CD8-positive, alpha-beta memory T cell (primary cell): ENCODE data around the gene IGF2R. TPM values are rescaled to one million over a fixed set of nuclear protein-coding genes. Genes with fewer than 3 reads are reported as not detected.

ENCODE experiments used
- CTCF ChIA-PET: fragments of 350-600 bp; sonication (Branson Sonifier 250); formaldehyde crosslinking; loops from one replicate; lab custom pipeline; 2021; ENCODE audit warnings: antibody characterized with exemption; lab: Charles Lee
- POLR2A ChIA-PET: fragments of 350-600 bp; sonication (Branson Sonifier 250); formaldehyde crosslinking; loops from one replicate; lab custom pipeline; 2021; ENCODE audit warnings: antibody characterized with exemption; lab: Charles Lee
- DNase-seq, 5 donors: peaks; one replicate each; pipeline versions ENCODE4 v3.0.0 to v3.0.0-alpha.2; 2020 to 2022; ENCODE audit warnings: mixed read lengths in 1 of 5
- H3K27ac ChIP-seq: one replicate; pipeline ENCODE4 v1.7.0; 2013; ENCODE audit warnings: low read depth, mild to moderate bottlenecking, low read length, moderate library complexity
- H3K27me3 ChIP-seq: 2 replicates; pipeline ENCODE4 v1.7.0; 2013; ENCODE audit warnings: low read length, mild to moderate bottlenecking; ENCODE audit not compliant: insufficient read depth, poor library complexity, severe bottlenecking
- H3K36me3 ChIP-seq: 2 replicates; pipeline ENCODE4 v1.7.0; 2013; ENCODE audit warnings: mild to moderate bottlenecking, low read length, moderate library complexity; ENCODE audit not compliant: insufficient read depth
- H3K4me1 ChIP-seq: 2 replicates; pipeline ENCODE4 v1.7.0; 2013; ENCODE audit warnings: mild to moderate bottlenecking, low read length, moderate library complexity; ENCODE audit not compliant: insufficient read depth
- H3K4me3 ChIP-seq: 2 replicates; pipeline ENCODE4 v1.7.0; 2013; ENCODE audit warnings: mild to moderate bottlenecking, low read length
- H3K9me3 ChIP-seq: 2 replicates; pipeline ENCODE4 v1.7.0; 2013; ENCODE audit warnings: mild to moderate bottlenecking, low read length
- H3K27ac Mint-ChIP-seq, 8 donors: one replicate each; pipeline ENCODE4 v1.8.0; 2020 to 2021; ENCODE audit warnings: mixed read lengths in 8 of 8, mild to moderate bottlenecking in 6 of 8, inconsistent platforms in 3 of 8, moderate library complexity in 3 of 8
- H3K27me3 Mint-ChIP-seq, 2 donors: one replicate each; pipeline ENCODE4 v1.8.0; 2020 to 2021; ENCODE audit warnings: mixed read lengths in 2 of 2, mild to moderate bottlenecking in 1 of 2, moderate library complexity in 1 of 2
- H3K36me3 Mint-ChIP-seq, 3 donors: one replicate each; pipeline ENCODE4 v1.8.0; 2020 to 2021; ENCODE audit warnings: mixed read lengths in 3 of 3, inconsistent platforms in 1 of 3, mild to moderate bottlenecking in 1 of 3
- H3K4me1 Mint-ChIP-seq, 3 donors: one replicate each; pipeline ENCODE4 v1.8.0; 2020 to 2021; ENCODE audit warnings: mixed read lengths in 3 of 3, inconsistent platforms in 1 of 3, mild to moderate bottlenecking in 1 of 3
- H3K4me3 Mint-ChIP-seq, 7 donors: one replicate each; pipeline ENCODE4 v1.8.0; 2020 to 2021; ENCODE audit warnings: mixed read lengths in 7 of 7, mild to moderate bottlenecking in 6 of 7, moderate library complexity in 4 of 7, inconsistent platforms in 2 of 7
- H3K9me3 Mint-ChIP-seq, 5 donors: one replicate each; pipeline ENCODE4 v1.8.0; 2020 to 2022; ENCODE audit warnings: mixed read lengths in 5 of 5, mild to moderate bottlenecking in 3 of 5, moderate library complexity in 2 of 5, inconsistent platforms in 1 of 5
- polyA plus RNA-seq: library from polyadenylated mRNA; unstranded; fragments of 300-500 nt; fragmentation: Illumina TruSeq; gene quantifications from one replicate; pipeline ENCODE4 v1.2.3, GENCODE V29; 2021
- total RNA-seq, 2 experiments: library from RNA; stranded (reverse); gene quantifications; one replicate each; pipeline ENCODE4 v1.2.3, GENCODE V29; 2021

IGF2R gene
- total and polyA plus RNA-seq, 3 experiments from 2014 or later = 27.5 to 93.7 (median 91.4) TPM

GRCh38 chr6:159972506-159973268, 3.8 kb downstream of the IGF2R start:
- H3K27me3 Mint-ChIP-seq = peaks cover 0 to 2% of the 10 kb centered on the region in 2 donors
- Histone ChIP-seq H3K36me3 (no peaks in the 10 kb centered on the region), H3K4me1 (peaks cover 68% of the 10 kb centered on the region), H3K27ac (peak overlapping the region; percentile 1), H3K9me3 (no peaks in the 10 kb centered on the region), H3K4me3 (no peak overlapping the region), H3K27me3 (no peaks in the 10 kb centered on the region)
- POLR2A ChIA-PET = no interaction called here
- H3K9me3 Mint-ChIP-seq = no peaks in the 10 kb centered on the region
- H3K4me3 Mint-ChIP-seq = peak overlapping the region; percentile 4 to 73 (median 61)
- peaks cover 77 to 83% (median 81%) of the 10 kb centered on the region in 3 donors for H3K4me1 Mint-ChIP-seq
- CTCF ChIA-PET = no interaction called here
- H3K36me3 Mint-ChIP-seq = peaks cover 0 to 5% (median 0%) of the 10 kb centered on the region in 3 donors
- no peak for DNase-seq
- H3K27ac Mint-ChIP-seq = peak overlapping the region; percentile 61 to 98 (median 78)

- no peaks in the 10 kb centered on the region for H3K9me3 Mint-ChIP-seq
- Histone ChIP-seq H3K36me3 (no peaks in the 10 kb centered on the region), H3K4me3 (no peak overlapping the region), H3K9me3 (no peaks in the 10 kb centered on the region), H3K4me1 (peaks cover 71% of the 10 kb centered on the region), H3K27me3 (no peaks in the 10 kb centered on the region), H3K27ac (no peak overlapping the region)
- H3K27me3 Mint-ChIP-seq = peaks cover 0 to 2% of the 10 kb centered on the region in 2 donors
- no peak for DNase-seq
- ChIA-PET POLR2A (interaction anchor here (1.2 kb wide), 1 partner anchor 9 kb away, joined by 4 read pairs; no protein-coding TSS in a partner anchor), CTCF (interaction anchor here (0.7 to 1.4 kb wide), 3 partner anchors 9 to 483 kb away, joined by 3 to 5 read pairs (median 3); no protein-coding TSS in a partner anchor)
- peaks cover 82 to 87% (median 86%) of the 10 kb centered on the region in 3 donors for H3K4me1 Mint-ChIP-seq
- H3K36me3 Mint-ChIP-seq = peaks cover 0 to 5% (median 0%) of the 10 kb centered on the region in 3 donors
- peak overlapping the region in 4 of 7 donors; percentile 26 to 73 (median 62) for H3K4me3 Mint-ChIP-seq
- peak overlapping the region; percentile 67 to 98 (median 82) for H3K27ac Mint-ChIP-seq
These were observed 4.5 kb downstream of the IGF2R start for GRCh38 chr6:159973406-159973805.

- Histone ChIP-seq H3K4me3 (no peak overlapping the region), H3K27ac (no peak overlapping the region), H3K27me3 (no peaks in the 10 kb centered on the region), H3K36me3 (no peaks in the 10 kb centered on the region), H3K9me3 (no peaks in the 10 kb centered on the region), H3K4me1 (peaks cover 74% of the 10 kb centered on the region)
- peaks cover 87 to 91% (median 90%) of the 10 kb centered on the region in 3 donors for H3K4me1 Mint-ChIP-seq
- peaks cover 0 to 5% (median 0%) of the 10 kb centered on the region in 3 donors for H3K36me3 Mint-ChIP-seq
- H3K27me3 Mint-ChIP-seq = peaks cover 0 to 2% of the 10 kb centered on the region in 2 donors
- peak overlapping the region in 6 of 7 donors; percentile 10 to 52 (median 30) for H3K4me3 Mint-ChIP-seq
- CTCF ChIA-PET = interaction anchor here (0.7 to 1.4 kb wide), 3 partner anchors 8 to 482 kb away, joined by 3 to 5 read pairs (median 3); no protein-coding TSS in a partner anchor
- POLR2A ChIA-PET = interaction anchor here (1.2 kb wide), 1 partner anchor 9 kb away, joined by 4 read pairs; no protein-coding TSS in a partner anchor
- DNase-seq = no peak
- peak overlapping the region; percentile 48 to 98 (median 74) for H3K27ac Mint-ChIP-seq
- no peaks in the 10 kb centered on the region for H3K9me3 Mint-ChIP-seq
These were observed 5.1 kb downstream of the IGF2R start for GRCh38 chr6:159973951-159974350.

- no peak overlapping the region for H3K27ac ChIP-seq
- Mint-ChIP-seq H3K9me3 (no peaks in the 10 kb centered on the region), H3K4me1 (peaks cover 93 to 100% (median 98%) of the 10 kb centered on the region in 3 donors), H3K36me3 (peaks cover 0 to 2% (median 0%) of the 10 kb centered on the region in 3 donors), H3K27ac (peak overlapping the region; percentile 30 to 98 (median 60)), H3K4me3 (peak overlapping the region in 1 of 7 donors; percentile 33), H3K27me3 (peaks cover 0 to under 1% of the 10 kb centered on the region in 2 donors)
- no peaks in the 10 kb centered on the region for H3K27me3 ChIP-seq
- DNase-seq = no peak
- ChIA-PET POLR2A (no interaction called here), CTCF (no interaction called here)
- no peaks in the 10 kb centered on the region for H3K9me3 ChIP-seq
- no peaks in the 10 kb centered on the region for H3K36me3 ChIP-seq
- peaks cover 83% of the 10 kb centered on the region for H3K4me1 ChIP-seq
- H3K4me3 ChIP-seq = no peak overlapping the region
These were observed 6.0 kb downstream of the IGF2R start for GRCh38 chr6:159974932-159975331.

GRCh38 chr6:159976686-159977254, 7.9 kb downstream of the IGF2R start:
- Mint-ChIP-seq H3K36me3 (no peaks in the 10 kb centered on the region), H3K9me3 (no peaks in the 10 kb centered on the region), H3K4me1 (peaks cover 95 to 100% (median 98%) of the 10 kb centered on the region in 3 donors), H3K27me3 (no peaks in the 10 kb centered on the region), H3K27ac (peak overlapping the region; percentile 77 to 99 (median 87)), H3K4me3 (peak overlapping the region; percentile 26 to 91 (median 80))
- Histone ChIP-seq H3K27ac (no peak overlapping the region), H3K4me1 (peaks cover 87% of the 10 kb centered on the region), H3K36me3 (no peaks in the 10 kb centered on the region), H3K4me3 (no peak overlapping the region), H3K9me3 (no peaks in the 10 kb centered on the region), H3K27me3 (no peaks in the 10 kb centered on the region)
- no peak for DNase-seq
- CTCF ChIA-PET = interaction anchor here (1.0 kb wide), 1 partner anchor 25 kb away, joined by 3 read pairs; no protein-coding TSS in a partner anchor
- POLR2A ChIA-PET = no interaction called here

- Histone ChIP-seq H3K4me3 (no peak overlapping the region), H3K36me3 (no peaks in the 10 kb centered on the region), H3K27ac (no peak overlapping the region), H3K27me3 (no peaks in the 10 kb centered on the region), H3K9me3 (no peaks in the 10 kb centered on the region), H3K4me1 (peaks cover 91% of the 10 kb centered on the region)
- Mint-ChIP-seq H3K9me3 (no peaks in the 10 kb centered on the region), H3K4me3 (peak overlapping the region; percentile 26 to 91 (median 80)), H3K27me3 (no peaks in the 10 kb centered on the region), H3K4me1 (peaks cover 95 to 100% (median 98%) of the 10 kb centered on the region in 3 donors), H3K27ac (peak overlapping the region; percentile 77 to 99 (median 90)), H3K36me3 (no peaks in the 10 kb centered on the region)
- CTCF ChIA-PET = interaction anchor here (0.8 kb wide), 1 partner anchor 251 kb away, joined by 3 read pairs; no protein-coding TSS in a partner anchor
- POLR2A ChIA-PET = interaction anchor here (2.0 kb wide), 1 partner anchor 8 kb away, joined by 9 read pairs; the partner anchor contains the start of gene IGF2R
- no peak for DNase-seq
These were observed 8.5 kb downstream of the IGF2R start for GRCh38 chr6:159977255-159977903.

GRCh38 chr6:159977904-159978268, 9.0 kb downstream of the IGF2R start:
- peak overlapping the region; percentile 64 for H3K27ac ChIP-seq

More at GRCh38 chr6:159977904-159978268, 9.0 kb downstream of the IGF2R start:
- Mint-ChIP-seq H3K4me3 (peak overlapping the region; percentile 53 to 91 (median 80)), H3K27ac (peak overlapping the region; percentile 77 to 99 (median 94)), H3K36me3 (no peaks in the 10 kb centered on the region), H3K27me3 (no peaks in the 10 kb centered on the region), H3K4me1 (peaks cover 95 to 100% (median 98%) of the 10 kb centered on the region in 3 donors), H3K9me3 (no peaks in the 10 kb centered on the region)
- ChIA-PET CTCF (interaction anchor here (0.8 kb wide), 1 partner anchor 252 kb away, joined by 3 read pairs; no protein-coding TSS in a partner anchor), POLR2A (interaction anchor here (2.0 kb wide), 1 partner anchor 8 kb away, joined by 9 read pairs; the partner anchor contains the start of gene IGF2R)
- H3K27me3 ChIP-seq = no peaks in the 10 kb centered on the region
- H3K36me3 ChIP-seq = no peaks in the 10 kb centered on the region
- no peaks in the 10 kb centered on the region for H3K9me3 ChIP-seq
- DNase-seq = no peak
- no peak overlapping the region for H3K4me3 ChIP-seq
- H3K4me1 ChIP-seq = peaks cover 91% of the 10 kb centered on the region
